ENCODE results near the gene JPH3. TPM values are rescaled to one million over a fixed set of nuclear protein-coding genes. Genes with fewer than 3 reads are reported as not detected.

JPH3 gene
- total RNA-seq, 1 experiment from 2014 or later = 32.7 TPM

- DNase-seq = no peak
- Histone ChIP-seq H3K79me1 (ENCODE audit: insufficient read depth, low read depth, low read length, poor library complexity, severe bottlenecking) (peaks cover 4% of the 10 kb centered on the region), H3K4ac (ENCODE audit: low read depth, low read length) (no peak overlapping the region), H4K5ac (ENCODE audit: insufficient read length, low read depth, low read length) (no peak overlapping the region), H2BK12ac (ENCODE audit: insufficient read length, low read depth, low read length) (no peak overlapping the region), H3K27ac (ENCODE audit: insufficient read length, low read depth, low read length) (no peak overlapping the region), H3K27me3 (ENCODE audit: insufficient read depth, low read length) (no peaks in the 10 kb centered on the region), H3K23ac (ENCODE audit: insufficient read length, low read depth, low read length) (no peak overlapping the region), H3K9ac (ENCODE audit: extremely low read depth, insufficient read length, low read length) (no peak overlapping the region), H2AK5ac (ENCODE audit: insufficient read length, low read length) (no peak overlapping the region), H2BK5ac (ENCODE audit: insufficient read length, low read length) (no peak overlapping the region), H3K79me2 (ENCODE audit: insufficient read depth, low read length) (no peaks in the 10 kb centered on the region; the same call in 1 of the 2 replicates), H3K4me1 (ENCODE audit: insufficient read depth, low read length) (0 out of 2 replicates have a peak, but pooled peaks cover 3% of the 10 kb centered on the region), H3T11ph (ENCODE audit: low read length) (no peak overlapping the region), H2BK120ac (ENCODE audit: low read depth, low read length, poor library complexity, severe bottlenecking) (no peak overlapping the region), H3K4me2 (ENCODE audit: insufficient read depth, insufficient read length, low read length) (peak overlapping the region; percentile 66), H4K20me1 (ENCODE audit: control insufficient read depth, insufficient read depth, insufficient read length) (no peaks in the 10 kb centered on the region), H3K14ac (ENCODE audit: insufficient read depth, low read length) (no peak overlapping the region), H2AFZ (ENCODE audit: low read length) (no peak overlapping the region), H3K23me2 (ENCODE audit: insufficient read length, low read depth, low read length, poor library complexity, severe bottlenecking) (peaks cover 18% of the 10 kb centered on the region), H3K56ac (ENCODE audit: insufficient read length, low read depth, low read length) (no peak overlapping the region), H4K91ac (ENCODE audit: insufficient read length, low read depth, low read length) (no peak overlapping the region), H2BK20ac (ENCODE audit: low read depth, low read length, poor library complexity, severe bottlenecking) (no peak overlapping the region), H2BK15ac (ENCODE audit: low read depth, low read length) (no peak overlapping the region), H3K9me3 (ENCODE audit: control insufficient read depth, low read depth, low read length) (no peaks in the 10 kb centered on the region), H3K18ac (ENCODE audit: insufficient read length, low read depth, low read length) (no peak overlapping the region), H4K8ac (replicated peaks; ENCODE audit: insufficient read length, low read depth, low read length) (no peak overlapping the region)
- no peaks in the 10 kb centered on the region; a peak in 1 of 5 replicates for H3K9me3 Mint-ChIP-seq
- H3K27me3 Mint-ChIP-seq (ENCODE audit: low read depth) = peaks cover 19% of the 10 kb centered on the region
- H3K27ac Mint-ChIP-seq = no peak overlapping the region
- peaks cover 25 to 28% of the 10 kb centered on the region in 2 experiments for H3K4me1 Mint-ChIP-seq
- no CpG with 5 or more reads among the region's 44 CpGs for WGBS (ENCODE audit: extremely low coverage, insufficient read length, low lambda C conversion rate)
- TF ChIP-seq CTCF (conservative IDR thresholded peaks at IDR 0.05) = no peak
- peaks cover 3 to 19% (median 5%) of the 10 kb centered on the region in 3 experiments; a peak in 3 of 7 replicates for H3K36me3 Mint-ChIP-seq (ENCODE audit: insufficient read depth in 1 of 3, low read depth in 3 of 3)
- peak overlapping the region; percentile 90 to 98 for H3K4me3 Mint-ChIP-seq
Measured at GRCh38 chr16:87603684-87604633, 1.7 kb downstream of the JPH3 start.

Data from H9 (cell line).